Measurements from ENCODE around the gene HYCC2.

HYCC2 gene

GRCh38 chr2:201071479-201072200 is at the start of gene HYCC2, which contains the start of gene NDUFB3:
Gene HYCC2, minus strand, starts transcription at chr2:201071671. Its CDS starts 47,662 bp downstream, at chr2:201024009.
Gene NDUFB3, plus strand, starts transcription at chr2:201072001. Its CDS starts 6,882 bp downstream, at chr2:201078883.
- Histone ChIP-seq H3K36me3 (ENCODE audit: control insufficient read depth in 2 of 2, insufficient read depth in 1 of 2, low read length in 2 of 2) (no peaks in the 10 kb centered on the region), H3K9me3 (ENCODE audit: control insufficient read depth, insufficient read depth, low read depth, low read length) (no peaks in the 10 kb centered on the region), H3K27ac (ENCODE audit: extremely low read depth, low read depth, low read length) (peak within 1 kb of the TSS; percentile 85), H3K4me1 (ENCODE audit: control insufficient read depth, insufficient read depth, low read length) (0 out of 2 replicates have a peak, but pooled peaks cover 3% of the 10 kb centered on the region), H3K4me3 (ENCODE audit: low read depth, low read length) (peak within 1 kb of the TSS; percentile 100)
- POLR2A ChIA-PET = interaction anchor here (0.6 to 1.1 kb wide), 4 partner anchors 44 to 108 kb away, joined by 3 to 4 read pairs (median 3); partner anchors contain the start of genes CFLAR and ORC2
- CTCF ChIA-PET = interaction anchor here (0.5 to 4.3 kb wide), 5 partner anchors 21 to 147 kb away, joined by 3 to 39 read pairs (median 3); no protein-coding TSS in a partner anchor
- peak; percentile 81 for TF ChIP-seq ELK4 (IDR thresholded peaks at IDR 0.05; ENCODE audit: borderline replicate concordance, low read depth, low read length)
- no peak for TF ChIP-seq ZNF221 (tag by site-specific recombination; IDR thresholded peaks at IDR 0.05; ENCODE audit: borderline replicate concordance)
- no peak for TF ChIP-seq ZNF792 (tag by site-specific recombination; IDR thresholded peaks at IDR 0.05)
- peak; percentile 79; the same call in 1 of the 2 replicates for TF ChIP-seq GLI4 (tag by site-specific recombination; IDR thresholded peaks at IDR 0.05)
- TF ChIP-seq PRDM2 (tag by site-specific recombination; IDR thresholded peaks at IDR 0.05; ENCODE audit: borderline replicate concordance) = no peak
- TF ChIP-seq KLF9 (tag by site-specific recombination; IDR thresholded peaks at IDR 0.05; ENCODE audit: low read depth) = peak; percentile 36; the same call in 1 of the 2 replicates
- TF ChIP-seq ZNF624 (tag by site-specific recombination; IDR thresholded peaks at IDR 0.05) = no peak
- no peak for TF ChIP-seq ZNF366 (tag by site-specific recombination; conservative IDR thresholded peaks at IDR 0.05)
- TF ChIP-seq ZNF335 (tag by site-specific recombination; conservative IDR thresholded peaks at IDR 0.05) = peak; percentile 77
- peak; percentile 50; the same call in 1 of the 2 replicates for TF ChIP-seq ZNF777 (tag by site-specific recombination; IDR thresholded peaks at IDR 0.05; ENCODE audit: borderline replicate concordance)
- no peak for TF ChIP-seq ZBTB26 (tag by site-specific recombination; optimal IDR thresholded peaks at IDR 0.05)
- TF ChIP-seq ZNF501 (tag by site-specific recombination; IDR thresholded peaks at IDR 0.05) = peak; percentile 97
- peak; percentile 54; the same call in 1 of the 2 replicates for TF ChIP-seq ZSCAN4 (tag by site-specific recombination; IDR thresholded peaks at IDR 0.05)
- TF ChIP-seq ZNF146 (tag by site-specific recombination; IDR thresholded peaks at IDR 0.05) = peak; percentile 41; the same call in 1 of the 2 replicates
- peak; percentile 89 for TF ChIP-seq ZNF24 (tag by site-specific recombination; IDR thresholded peaks at IDR 0.05)
- TF ChIP-seq ZNF488 (tag by site-specific recombination; IDR thresholded peaks at IDR 0.05) = no peak
- TF ChIP-seq ZNF292 (tag by site-specific recombination; IDR thresholded peaks at IDR 0.05; ENCODE audit: borderline replicate concordance, low read depth) = no peak
- TF ChIP-seq ZBTB49 (tag by site-specific recombination; IDR thresholded peaks at IDR 0.05; ENCODE audit: low read depth) = no peak
- no peak for TF ChIP-seq ZNF248 (tag by site-specific recombination; IDR thresholded peaks at IDR 0.05)
- no peak for TF ChIP-seq ZNF37A (tag by site-specific recombination; IDR thresholded peaks at IDR 0.05)
- peak; percentile 68 for TF ChIP-seq ZNF341 (tag by site-specific recombination; IDR thresholded peaks at IDR 0.05; ENCODE audit: low read depth)
- TF ChIP-seq FEZF1 (tag by site-specific recombination; IDR thresholded peaks at IDR 0.05) = no peak; the same call in 1 of the 2 replicates
